CD4-positive, alpha-beta T cell treated with Interferon alpha-2 for 1 hour (primary cell): ENCODE measurements around the gene SEC14L1.

Source experiments
- DNase-seq, 2 donors: peaks; one replicate each; pipeline ENCODE4 v3.0.0-alpha.2; 2020 to 2022

Gene SEC14L1

GRCh38 chr17:77116371-77116860 is 24.4 kb upstream of the SEC14L1 start:
- no peak for DNase-seq

- DNase-seq = no peak
These were observed 23.4 kb upstream of the SEC14L1 start for GRCh38 chr17:77117415-77117814.

GRCh38 chr17:77118251-77118928 is 22.4 kb upstream of the SEC14L1 start:
- DNase-seq = no peak

GRCh38 chr17:77119668-77120301 is 21.0 kb upstream of the SEC14L1 start:
- no peak for DNase-seq

- DNase-seq = no peak
These were observed 19.9 kb upstream of the SEC14L1 start for GRCh38 chr17:77120868-77121267.

GRCh38 chr17:77124192-77124889 is 16.4 kb upstream of the SEC14L1 start:
- no peak for DNase-seq

GRCh38 chr17:77125432-77125901 is 15.3 kb upstream of the SEC14L1 start:
- no peak for DNase-seq

- DNase-seq = no peak
These were observed 14.2 kb upstream of the SEC14L1 start for GRCh38 chr17:77126519-77126918.

GRCh38 chr17:77127735-77128361 is 12.9 kb upstream of the SEC14L1 start:
- peak; percentile 83 for DNase-seq

GRCh38 chr17:77128896-77129567 is 11.7 kb upstream of the SEC14L1 start:
- no peak for DNase-seq

GRCh38 chr17:77129568-77130301 is 11.0 kb upstream of the SEC14L1 start:
- DNase-seq = no peak

- DNase-seq = no peak
These were observed 10.2 kb upstream of the SEC14L1 start for GRCh38 chr17:77130525-77130924.

GRCh38 chr17:77131904-77132303 is 8.9 kb upstream of the SEC14L1 start:
- no peak for DNase-seq

GRCh38 chr17:77132411-77133086 is 8.2 kb upstream of the SEC14L1 start:
- no peak for DNase-seq

- no peak for DNase-seq
These were observed 7.6 kb upstream of the SEC14L1 start for GRCh38 chr17:77133087-77133638.

GRCh38 chr17:77136420-77136767 is 4.4 kb upstream of the SEC14L1 start:
- DNase-seq = no peak

GRCh38 chr17:77137111-77137510 is 3.7 kb upstream of the SEC14L1 start:
- DNase-seq = no peak

GRCh38 chr17:77137886-77138285 is 2.9 kb upstream of the SEC14L1 start:
- peak; percentile 37 to 44 for DNase-seq

GRCh38 chr17:77140166-77140877 is 447 bp upstream of the SEC14L1 start:
- DNase-seq = peak; percentile 99

GRCh38 chr17:77141846-77142449 is 1.2 kb downstream of the SEC14L1 start:
- no peak for DNase-seq
